Measurements from ENCODE around the gene HGF.
"Not testable (repeated sequence)": the region's sequence is repeated elsewhere in the genome, so short reads cannot be mapped to it uniquely, and the experiment has no call there.

The HGF gene

DNA sequence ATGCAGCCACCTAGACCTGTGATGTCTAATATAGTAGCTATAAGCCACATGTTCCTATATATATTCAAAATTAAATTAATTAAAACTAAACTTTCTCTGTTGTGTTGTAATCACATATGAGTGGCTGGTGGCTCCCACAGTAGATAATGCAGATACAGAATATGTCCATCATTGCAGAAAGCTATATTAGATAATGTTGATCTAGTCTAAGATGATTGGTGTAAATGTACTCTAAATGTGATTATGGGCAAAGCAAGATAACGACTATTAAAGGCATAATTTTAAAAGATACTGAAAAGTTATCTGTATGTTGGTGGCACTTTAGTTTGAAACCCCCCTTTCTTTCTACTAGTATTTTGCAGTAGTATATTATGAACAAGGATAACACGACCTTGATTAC is 5.7 kb upstream of the HGF start:
- no peak for DNase-seq

DNA sequence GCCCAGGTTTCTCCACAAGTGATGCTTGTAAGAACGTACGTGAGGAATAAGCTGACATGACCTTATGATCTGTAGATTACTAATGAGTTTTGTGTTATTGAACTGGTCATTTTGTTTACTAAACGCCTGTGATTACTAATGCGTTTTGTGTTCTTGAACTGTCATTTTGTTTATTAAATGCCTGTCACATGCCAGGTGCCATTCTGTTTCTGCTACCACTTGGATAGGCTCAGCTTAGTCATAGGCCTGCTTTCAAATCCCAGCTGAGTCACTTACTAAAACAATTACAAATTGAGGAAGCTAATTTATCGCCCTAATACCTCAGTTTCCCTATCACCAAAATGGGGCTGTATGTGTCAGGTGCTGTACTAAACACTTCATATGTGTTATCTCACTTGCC is 4.7 kb upstream of the HGF start:
- DNase-seq, result no peak

DNA sequence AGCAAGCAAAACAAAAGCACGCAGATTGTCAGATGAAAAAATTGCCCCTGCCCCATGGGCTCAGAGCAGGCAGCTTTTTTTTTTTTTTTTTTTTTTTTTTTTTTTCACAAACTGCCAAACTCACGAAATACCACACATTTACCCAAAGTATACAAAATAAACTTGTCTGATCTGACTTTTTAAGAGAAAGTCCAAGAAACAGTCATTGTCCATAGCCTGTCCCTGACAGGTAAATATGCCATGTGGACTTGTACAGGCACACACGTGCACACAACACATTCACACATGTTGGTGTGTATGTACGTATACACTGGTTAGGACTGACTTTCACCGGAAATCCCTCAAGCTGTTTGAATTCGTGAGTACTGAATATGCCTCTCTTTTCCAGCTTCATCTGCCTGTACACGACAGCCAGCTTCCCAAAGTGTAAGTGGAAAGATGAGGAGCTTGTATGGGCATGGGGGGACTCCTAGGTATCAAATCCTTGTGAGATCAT is 929 bp upstream of the HGF start:
- no peak for DNase-seq

DNA sequence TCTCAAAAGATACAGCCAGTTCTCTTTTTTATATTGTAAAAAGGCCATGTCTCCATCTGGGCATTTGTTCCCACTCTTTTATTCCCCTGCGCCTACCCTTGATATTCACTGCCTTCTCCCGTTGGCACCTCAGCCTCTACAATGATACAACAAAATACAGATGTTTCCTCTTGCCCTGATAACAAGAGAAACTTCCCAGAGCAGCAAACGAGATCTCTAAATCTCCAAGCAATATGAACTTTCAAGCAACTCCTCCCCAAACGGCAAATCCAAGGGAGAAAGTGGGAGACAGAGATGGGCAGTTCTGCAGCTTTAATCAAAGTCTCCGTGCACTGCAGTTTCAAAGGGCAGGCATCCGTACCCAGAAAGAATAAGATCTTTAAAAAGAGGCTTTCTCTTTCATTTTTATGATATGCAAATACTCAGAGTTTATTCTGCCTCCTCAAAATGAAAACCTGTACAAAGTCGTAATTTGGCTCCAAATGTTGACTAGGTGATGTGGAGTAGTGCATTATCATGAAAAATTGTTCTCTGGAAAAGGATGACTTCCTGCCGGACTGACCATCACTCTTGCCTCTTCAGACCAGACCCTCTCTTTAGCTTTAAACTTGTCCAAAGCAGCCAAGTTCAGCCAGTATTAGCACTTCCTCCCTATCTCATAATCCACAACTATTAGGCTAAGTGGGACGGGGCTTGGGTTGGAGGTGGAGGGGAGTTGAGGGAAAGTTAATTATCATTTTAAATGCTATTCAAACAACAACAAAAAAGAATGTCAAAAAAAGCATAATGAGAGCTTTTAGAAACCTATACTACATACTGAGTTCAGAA is 682 bp downstream of the HGF start:
- no peak for DNase-seq

DNA sequence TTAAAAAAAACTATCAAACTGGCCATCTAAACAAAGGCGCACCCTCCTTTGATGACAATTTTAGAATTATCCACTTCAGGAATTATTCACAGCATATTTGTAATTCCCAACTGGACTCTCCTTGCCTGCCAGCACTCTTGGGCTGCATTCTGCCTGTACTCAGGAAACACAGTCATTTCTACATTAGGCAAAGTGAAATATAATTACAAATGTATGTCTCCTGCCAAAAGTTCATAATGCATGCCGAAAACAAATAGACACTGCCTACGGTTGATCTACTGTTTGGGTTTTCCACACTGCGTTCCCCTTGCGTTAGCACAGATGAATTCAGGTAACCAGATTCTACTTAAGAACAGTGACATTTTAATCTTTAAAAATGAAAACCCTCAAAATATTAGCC is 1.9 kb downstream of the HGF start:
- no peak for DNase-seq

DNA sequence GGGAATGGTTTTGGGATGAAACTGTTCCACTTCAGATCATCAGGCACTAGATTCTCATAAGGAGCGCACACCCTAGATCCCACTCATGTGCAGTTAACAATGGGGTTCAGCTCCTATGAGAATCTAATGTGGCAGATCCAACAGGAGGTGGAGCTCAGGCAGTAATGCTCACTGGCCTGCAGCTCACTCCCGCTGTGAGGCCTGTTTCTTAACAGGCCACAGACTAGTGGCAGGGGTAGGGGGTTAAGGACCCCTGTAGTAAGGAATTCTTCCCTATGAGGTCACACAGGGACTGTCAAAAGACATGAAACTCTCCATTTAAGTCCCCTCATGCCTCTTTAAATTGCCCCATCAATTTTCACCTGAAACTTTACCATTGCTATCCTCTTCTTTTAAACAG is 8.0 kb downstream of the HGF start:
- DNase-seq, result no peak

DNA sequence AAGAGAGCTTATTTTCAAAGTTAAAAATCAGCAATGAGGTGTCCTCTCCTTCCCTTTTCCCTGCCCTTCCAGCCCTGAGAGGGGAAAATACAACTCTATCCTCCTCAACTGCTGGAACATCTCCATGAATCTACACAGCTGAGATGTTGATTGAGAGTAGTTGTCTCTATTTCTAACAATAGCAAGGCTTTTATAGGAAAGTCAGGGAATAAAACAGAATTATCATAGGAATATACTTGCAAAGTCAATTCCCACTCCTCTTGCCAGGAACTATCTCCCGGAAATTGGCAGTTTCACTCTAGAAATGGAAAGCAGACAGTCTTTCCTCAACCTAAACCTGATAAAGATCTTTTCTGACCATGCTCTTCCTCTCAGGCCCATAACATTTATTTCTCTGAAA is 8.8 kb downstream of the HGF start:
- no peak for DNase-seq

DNA sequence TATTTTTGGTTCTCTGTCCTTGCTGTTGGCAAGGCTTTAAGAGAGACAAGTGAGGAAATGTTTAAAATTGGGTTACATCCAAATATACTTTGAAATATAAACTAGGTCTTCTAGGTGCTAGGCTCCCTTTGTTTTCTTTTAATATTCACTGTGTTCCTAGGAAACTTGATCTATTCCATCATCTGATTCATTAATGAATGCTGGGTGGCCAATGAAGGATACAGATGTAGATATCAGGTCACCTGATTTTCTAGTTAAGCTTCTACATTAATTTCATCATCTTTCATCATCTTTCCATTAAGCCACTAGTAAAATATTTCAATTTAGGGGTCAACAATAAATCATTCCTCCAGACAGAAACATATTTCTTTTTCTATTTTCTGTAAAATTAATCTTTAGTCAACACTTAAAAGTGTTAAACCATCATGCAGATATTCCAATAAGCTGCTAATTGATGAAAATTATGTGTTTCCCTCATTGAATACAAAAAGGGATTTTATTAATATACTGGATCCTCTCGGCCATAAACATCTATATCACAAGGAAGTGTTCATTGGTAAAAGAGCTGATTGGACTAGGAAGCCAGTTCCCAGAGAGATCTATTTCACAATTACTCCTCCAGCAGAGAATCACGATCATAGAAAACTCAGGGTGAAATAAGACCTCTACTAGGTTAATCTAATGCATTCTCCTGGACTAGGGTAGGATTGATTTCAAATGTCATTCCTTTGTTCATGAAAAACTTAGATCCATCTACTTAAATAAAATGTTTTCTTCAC is 14.7 kb downstream of the HGF start:
- no peak for DNase-seq

DNA sequence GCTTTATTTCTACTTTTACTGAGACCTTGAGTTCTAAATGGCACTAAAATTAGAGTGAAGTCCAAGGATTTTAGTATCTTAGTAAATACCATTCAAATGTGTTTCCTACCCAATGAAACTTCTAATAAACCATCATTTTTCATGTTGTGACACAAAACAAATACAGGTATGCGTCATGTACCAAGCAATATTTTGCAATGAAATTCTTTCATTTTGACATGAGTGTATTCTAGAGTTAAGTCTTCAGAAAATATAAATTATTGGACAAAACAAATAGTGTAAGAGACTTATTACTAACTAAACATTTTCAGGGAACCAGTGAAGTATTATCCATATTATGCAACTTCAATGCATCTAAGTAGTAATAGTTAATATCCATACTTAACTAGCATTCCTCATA is 16.5 kb downstream of the HGF start:
- no peak for DNase-seq

DNA sequence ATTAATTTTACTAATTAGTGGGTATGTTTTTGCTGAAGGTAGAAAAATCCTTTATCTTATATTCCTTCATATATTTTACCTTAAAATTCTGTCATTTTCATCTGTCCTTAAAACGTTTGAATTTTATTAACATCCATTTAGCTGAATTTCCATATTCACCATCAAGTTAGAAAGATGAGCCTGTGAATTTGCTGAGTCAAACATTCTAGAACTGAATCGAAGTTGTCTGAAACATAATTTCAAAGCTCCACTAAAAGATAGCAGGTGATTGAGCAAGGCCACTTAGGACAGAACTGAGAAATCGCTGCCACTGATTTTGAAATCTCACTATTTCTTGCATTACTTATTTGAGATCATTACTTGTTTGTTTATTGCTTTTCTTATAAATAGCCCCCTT is 17.5 kb downstream of the HGF start:
- no peak for DNase-seq

DNA sequence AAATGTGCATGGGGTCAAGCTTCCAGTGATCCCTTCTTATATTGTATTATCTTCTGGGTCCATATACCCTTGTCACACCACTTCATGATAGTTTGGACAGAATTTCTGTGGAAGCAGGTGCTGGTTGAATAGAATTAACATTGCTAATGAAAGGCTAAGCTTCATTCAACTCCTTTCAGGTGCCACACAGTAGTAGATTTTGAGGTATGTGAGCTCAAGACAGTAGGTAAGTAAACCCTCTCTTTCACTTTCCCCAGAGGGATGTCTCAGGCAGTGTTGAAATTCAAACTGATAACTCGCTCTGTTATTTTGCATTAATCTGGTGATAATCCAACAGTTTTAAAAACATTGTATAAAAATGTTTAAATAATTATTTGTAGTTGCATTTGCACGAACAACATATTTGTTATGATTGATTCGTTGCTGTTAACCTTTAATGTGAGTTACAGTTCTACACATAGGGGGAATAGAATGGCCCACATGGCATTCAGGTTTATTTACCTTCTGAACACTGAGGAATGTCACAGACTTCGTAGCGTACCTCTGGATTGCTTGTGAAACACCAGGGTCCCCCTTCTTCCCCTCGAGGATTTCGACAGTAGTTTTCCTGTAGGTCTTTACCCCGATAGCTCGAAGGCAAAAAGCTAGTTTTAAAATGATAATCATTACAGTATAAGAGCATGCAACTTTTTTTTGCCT is 18.1 kb downstream of the HGF start:
- no peak for DNase-seq

DNA sequence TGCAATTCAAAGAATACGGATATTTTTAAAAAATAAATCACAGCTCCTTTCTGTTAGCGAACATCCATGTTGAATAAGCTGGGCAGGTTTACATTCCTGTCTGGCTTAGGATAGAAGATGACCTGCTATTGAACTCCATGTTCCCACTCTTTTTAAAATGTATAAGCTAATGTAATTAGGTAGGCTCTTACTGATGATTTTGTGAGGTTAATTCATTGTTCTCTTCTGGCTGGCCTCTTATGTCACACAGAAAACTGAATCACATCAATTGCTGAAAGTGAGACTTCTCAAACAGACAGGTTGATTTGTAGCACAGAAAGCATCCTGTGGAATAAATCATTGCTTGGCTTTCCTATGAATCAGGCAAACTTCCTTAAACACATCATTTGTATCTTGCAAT is 24.2 kb downstream of the HGF start:
- DNase-seq, result no peak

DNA sequence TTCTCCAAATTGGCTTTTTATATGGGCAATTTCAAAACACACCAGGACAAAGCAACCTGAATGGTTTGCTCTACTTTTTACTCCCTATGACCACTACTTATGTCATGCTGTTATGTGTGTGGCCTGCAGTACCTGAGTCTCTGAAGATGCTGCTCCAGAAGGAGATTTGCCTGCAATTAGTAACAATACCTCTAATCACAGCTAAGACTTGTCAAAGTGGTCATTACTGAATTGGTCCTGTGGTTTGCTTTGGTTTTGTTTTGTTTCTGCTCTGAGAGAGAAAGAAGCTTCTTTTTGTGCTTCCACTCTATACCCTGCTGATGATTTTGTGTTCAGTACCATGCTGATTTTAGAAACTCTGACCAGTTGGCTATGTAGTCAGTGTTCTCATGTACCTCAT is 25.5 kb downstream of the HGF start:
- no peak for DNase-seq

DNA sequence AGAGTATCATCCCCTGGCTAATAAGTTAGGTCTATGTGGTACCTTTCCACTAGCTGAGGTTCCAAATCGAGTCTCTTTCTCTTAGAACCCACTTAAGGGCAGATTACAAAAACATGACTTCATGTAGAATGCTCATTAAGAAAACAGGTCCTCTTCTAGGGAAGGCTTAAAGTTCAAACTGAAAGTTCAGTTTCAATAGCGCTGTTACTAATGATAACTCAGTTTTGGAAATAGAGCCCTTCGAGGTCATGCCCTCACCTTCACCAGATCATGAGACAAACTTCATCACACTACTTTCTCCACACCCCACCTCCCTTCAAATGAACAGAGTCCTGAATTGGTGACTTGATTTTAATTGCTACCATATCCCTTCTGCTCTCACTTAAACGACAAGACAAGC is 26.2 kb downstream of the HGF start:
- no peak for DNase-seq

DNA sequence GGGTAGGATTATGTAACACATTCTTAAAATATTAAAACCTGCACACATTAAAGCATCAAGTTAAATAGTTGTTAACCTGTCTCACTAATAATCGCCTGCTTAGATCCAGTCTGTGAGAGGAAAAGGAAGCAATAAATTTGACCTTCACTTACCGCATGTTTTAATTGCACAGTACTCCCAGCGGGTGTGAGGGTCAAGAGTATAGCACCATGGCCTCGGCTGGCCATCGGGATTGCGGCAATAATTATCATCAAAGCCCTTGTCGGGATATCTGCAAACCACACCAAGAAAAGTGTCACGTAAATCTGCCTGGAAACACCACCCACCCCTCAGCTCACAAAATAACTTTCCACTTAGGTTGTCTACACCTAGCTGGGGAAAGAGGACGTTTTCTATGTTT is 26.6 kb downstream of the HGF start:
- DNase-seq, result no peak

DNA sequence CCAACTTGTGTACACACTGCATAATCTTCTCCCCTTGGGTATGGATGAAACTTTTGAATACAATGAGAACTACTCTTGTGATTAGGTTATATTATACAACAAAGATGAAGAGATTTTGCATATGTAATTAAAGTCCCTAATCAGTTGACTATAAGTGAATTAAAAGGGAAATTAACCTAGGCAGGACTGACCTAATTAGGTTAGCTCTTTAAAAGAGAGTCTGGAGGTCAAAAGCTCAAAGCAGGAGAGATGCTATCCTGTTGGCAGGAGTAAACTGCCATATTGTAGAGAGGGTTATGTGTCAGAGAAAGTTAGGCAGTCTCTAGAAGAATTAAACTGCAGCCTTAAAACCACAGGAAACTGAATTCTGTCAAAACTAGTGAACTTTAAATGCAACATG is 29.4 kb downstream of the HGF start:
- no peak for DNase-seq

DNA sequence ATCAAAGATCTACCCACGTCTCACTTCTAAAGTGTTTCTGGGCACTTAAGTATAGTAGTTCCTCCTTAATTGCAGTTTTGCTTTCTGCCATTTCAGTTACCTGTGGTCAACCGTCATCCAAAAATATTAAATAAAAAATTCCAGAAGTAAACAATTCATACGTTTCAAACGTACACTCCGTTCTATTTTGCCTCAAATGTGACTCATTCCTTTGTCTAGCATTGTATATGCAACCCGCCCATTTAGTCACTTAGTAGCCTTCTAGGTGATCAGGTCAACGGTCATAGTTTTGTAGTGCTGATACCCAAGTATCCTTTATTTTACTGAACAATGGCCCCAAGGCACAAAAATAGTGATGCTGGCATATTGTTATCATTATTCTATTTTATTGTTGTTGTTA is 33.8 kb downstream of the HGF start:
- no peak for DNase-seq

DNA sequence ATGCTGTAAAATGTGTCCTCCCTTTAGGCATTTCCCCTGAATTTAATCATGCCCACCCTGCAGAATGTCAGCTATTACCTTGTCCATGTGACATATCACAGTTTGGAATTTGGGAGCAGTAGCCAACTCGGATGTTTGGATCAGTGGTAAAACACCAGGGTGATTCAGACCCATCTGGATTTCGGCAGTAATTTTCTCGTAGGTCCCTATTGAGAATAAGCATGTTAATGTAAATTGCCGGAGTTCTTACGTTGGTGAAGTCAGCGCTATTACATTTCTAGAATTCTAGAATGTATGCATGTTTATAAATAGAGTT is 44.1 kb downstream of the HGF start:
- DNase-seq, result no peak

DNA sequence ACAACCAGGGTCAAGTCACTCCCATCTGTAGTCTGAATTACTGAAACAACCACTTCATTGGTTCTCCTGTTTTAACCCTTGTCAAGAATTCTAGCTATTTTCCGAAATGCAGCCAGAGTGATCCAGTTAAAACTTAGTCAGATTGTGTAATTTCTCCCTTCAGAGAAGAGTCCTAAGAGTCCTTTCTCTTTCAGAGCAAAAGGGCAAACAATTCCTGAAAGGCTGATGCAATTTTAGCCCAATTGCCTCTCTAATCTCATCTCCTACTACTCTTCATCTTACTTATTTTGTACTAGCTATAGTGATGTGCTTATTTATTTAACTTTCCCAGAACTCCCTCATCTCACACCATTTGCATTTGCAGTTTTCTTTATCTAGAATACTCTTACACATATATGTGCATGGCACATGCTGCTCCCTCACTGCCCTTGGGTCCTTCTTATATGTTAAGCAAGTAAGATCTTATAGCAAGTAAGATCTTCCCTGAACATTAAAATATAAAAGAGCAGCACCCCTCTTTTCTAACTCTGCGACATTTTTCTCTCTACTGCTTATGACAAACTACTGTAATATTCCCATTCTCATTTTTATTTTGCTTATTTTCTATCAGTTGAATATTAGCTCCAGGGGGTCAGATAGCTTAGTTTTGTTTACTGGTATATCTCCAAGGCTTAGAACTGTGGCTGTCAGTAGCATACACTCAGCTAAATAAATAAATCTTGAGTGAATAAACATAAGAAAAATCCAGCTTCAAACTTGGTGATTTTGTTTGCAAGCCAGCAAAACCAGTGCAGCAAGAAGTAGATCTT is 44.6 kb downstream of the HGF start:
- no peak for DNase-seq

DNA sequence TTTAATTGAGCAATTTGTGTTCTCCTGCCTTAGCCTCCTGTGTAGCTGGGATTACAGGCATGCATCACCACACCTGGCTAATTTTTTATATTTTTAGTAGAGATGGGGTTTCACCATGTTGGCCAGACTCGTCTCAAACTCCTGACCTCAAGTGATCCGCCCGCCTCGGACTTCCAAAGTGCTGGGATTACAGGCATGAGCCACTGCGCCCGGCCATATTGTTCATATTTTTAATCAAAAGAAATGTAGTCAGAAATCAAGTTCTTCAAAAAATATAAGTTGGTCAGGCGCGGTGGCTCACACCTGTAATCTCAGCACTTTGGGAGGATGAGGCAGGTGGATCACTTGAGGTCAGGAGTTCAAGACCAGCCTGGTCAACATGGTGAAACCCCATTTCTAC is 47.6 kb downstream of the HGF start:
- DNase-seq, result not testable (repeated sequence)

DNA sequence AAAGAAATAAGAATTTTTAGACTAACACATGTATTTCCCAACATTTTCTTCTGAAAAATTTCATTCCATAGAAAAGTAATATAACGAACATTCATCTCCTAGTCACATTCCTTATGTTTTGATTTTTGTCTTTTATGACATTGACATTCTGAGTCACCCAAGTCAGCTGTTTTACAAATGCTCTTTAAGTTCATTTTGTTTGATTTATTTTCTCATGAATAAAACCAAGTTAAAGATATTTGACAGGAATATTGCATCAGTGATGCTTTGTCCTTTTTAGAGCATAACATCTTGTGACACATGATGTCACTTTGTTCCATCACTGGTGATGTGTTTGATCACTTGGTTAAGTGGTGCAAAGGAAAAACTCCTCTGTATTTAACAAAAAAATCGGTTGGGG is 48.4 kb downstream of the HGF start:
- DNase-seq, result no peak

DNA sequence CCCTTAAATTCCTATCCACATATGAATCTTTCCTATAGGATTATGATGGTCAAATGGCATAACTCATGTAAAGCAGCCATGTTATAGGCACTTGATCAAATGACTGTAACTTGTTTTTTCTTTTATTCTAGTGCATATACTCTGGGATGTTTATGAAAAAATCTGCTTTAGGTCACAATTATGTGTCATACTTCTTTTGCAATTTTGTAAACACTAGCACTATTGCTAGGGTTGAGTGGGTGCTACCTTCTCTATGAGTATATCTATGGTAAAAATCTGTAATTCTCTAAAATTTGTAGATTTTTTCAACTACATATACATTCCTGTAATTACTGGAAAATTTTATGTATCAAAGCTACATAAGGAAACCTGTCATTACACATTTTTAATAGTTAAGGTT is 50.0 kb downstream of the HGF start:
- no peak for DNase-seq

DNA sequence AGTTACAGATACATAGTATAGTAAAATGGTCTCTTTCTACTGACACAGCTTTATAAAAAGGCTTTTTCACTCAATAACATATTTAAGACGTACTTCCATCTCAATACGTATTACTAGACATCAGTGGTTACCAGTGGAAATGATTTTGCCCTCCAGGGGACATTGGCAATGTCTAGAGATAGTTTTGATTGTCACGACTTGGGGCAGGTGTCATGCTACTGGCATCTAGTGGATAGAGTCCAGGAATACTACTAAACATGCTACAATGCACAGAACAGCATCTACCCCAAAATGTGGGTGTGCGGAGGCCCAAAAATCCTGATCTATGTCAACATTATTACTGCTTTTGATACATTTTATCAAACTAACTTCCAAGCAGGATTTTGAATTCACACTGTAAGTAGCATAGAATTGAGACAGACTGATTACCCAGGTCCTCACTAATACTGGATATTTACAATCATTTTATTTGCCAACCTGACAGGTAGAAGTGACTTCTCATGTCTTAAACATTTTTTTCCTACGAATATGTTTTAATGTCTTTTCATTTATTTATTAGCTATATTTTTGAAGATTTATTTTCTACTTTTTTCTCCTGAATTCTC is 53.8 kb downstream of the HGF start:
- peak; percentile 5 to 62 for DNase-seq

All from NCI-H524 (cell line).